ENCODE data around the gene ELMO1. TPM values are rescaled to one million over a fixed set of nuclear protein-coding genes. Genes with fewer than 3 reads are reported as not detected.

ELMO1 gene
- total and polyA plus RNA-seq, 10 donors = 26.0 to 494 (median 201) TPM

DNA sequence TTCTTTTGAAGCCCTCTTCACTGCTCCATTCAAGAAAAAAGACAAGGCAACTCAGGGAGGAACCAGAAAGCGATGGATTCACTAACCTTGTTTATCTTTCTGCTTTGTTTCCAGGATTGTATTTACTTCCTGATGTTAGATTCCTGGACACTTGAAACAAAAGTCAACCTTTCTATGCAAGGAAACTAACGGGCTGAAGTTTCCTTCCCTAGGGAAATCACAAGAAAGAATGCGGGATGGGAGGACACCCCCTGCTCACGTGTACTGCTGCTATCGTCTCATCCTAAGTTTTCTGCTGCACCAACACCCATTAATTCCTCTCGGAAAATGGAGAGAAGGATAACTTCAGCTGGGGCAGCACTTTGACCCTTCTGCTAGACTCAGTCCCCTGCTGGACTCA, 50.3 kb downstream of the ELMO1 start:
- intact Hi-C loops (cut with DNase I; ENCODE audit: low total_unique reads) = no loop called here
- 76 to 88% (median 78%) methylated on average over 6 of the region's 6 CpGs for WGBS, 5 donors
- H3K36me3 ChIP-seq = peaks cover 0 to 9% (median 0%) of the 10 kb centered on the region in 6 donors
- TF ChIP-seq, protein P1, sequence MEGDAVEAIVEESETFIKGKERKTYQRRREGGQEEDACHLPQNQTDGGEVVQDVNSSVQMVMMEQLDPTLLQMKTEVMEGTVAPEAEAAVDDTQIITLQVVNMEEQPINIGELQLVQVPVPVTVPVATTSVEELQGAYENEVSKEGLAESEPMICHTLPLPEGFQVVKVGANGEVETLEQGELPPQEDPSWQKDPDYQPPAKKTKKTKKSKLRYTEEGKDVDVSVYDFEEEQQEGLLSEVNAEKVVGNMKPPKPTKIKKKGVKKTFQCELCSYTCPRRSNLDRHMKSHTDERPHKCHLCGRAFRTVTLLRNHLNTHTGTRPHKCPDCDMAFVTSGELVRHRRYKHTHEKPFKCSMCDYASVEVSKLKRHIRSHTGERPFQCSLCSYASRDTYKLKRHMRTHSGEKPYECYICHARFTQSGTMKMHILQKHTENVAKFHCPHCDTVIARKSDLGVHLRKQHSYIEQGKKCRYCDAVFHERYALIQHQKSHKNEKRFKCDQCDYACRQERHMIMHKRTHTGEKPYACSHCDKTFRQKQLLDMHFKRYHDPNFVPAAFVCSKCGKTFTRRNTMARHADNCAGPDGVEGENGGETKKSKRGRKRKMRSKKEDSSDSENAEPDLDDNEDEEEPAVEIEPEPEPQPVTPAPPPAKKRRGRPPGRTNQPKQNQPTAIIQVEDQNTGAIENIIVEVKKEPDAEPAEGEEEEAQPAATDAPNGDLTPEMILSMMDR (IDR thresholded peaks at IDR 0.05 in 8 of 11, conservative IDR thresholded peaks at IDR 0.05 in 3 of 11) = no peak
- TF ChIP-seq POLR2AphosphoS5 (IDR thresholded peaks at IDR 0.05) = no peak
- no peak for TF ChIP-seq POLR2A (IDR thresholded peaks at IDR 0.05)
- no peaks in the 10 kb centered on the region for H3K27me3 ChIP-seq (replicated peaks in 1 of 7)
- H3K4me3 ChIP-seq = no peak overlapping the region
- H3K9me3 ChIP-seq = peaks cover 0 to 16% (median 7%) of the 10 kb centered on the region in 8 donors
- DNase-seq = no peak
- peak overlapping the region in 1 of 8 donors; percentile 31 for H3K27ac ChIP-seq
- H3K4me1 ChIP-seq = peaks cover 21 to 45% (median 27%) of the 10 kb centered on the region in 6 donors

DNA sequence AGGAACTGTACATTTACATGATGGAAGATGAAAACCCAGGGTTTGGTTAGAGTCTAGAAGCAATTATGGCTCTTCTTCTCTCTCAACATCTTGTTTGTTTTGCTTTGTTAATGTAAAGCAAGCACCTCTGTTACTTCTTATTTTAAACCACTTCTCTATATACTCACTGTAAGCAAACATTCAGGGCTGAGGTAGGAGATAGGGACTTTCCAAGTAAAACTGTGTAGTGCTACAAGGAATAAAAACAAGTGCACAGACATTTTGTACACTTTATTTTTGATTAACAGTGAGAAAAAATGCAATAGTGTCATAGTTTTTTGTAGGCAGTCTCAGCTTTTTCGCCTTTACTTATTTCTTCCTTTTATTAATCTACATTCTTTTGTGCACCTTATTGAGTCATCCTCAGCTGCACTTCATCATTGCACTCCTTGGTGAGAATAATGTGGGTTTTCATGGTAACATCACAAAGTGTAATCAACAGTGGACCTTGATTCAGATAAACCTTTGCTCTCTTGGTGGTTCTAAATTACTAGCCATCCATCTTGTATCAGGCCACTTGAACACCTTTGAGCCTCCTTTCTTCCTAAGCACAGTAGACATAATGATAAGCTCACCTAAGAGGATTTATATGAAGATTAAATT, 52.9 kb downstream of the ELMO1 start:
- TF ChIP-seq POLR2AphosphoS5 (IDR thresholded peaks at IDR 0.05) (no peak), POLR2A (IDR thresholded peaks at IDR 0.05) (no peak)
- TF ChIP-seq, protein P1 (IDR thresholded peaks at IDR 0.05 in 8 of 11, conservative IDR thresholded peaks at IDR 0.05 in 3 of 11) = no peak
- Histone ChIP-seq H3K4me1 (peaks cover 27 to 69% (median 42%) of the 10 kb centered on the region in 6 donors), H3K36me3 (no peaks in the 10 kb centered on the region), H3K27me3 (replicated peaks in 1 of 7) (no peaks in the 10 kb centered on the region), H3K27ac (no peak overlapping the region), H3K4me3 (no peak overlapping the region), H3K9me3 (no peaks in the 10 kb centered on the region)
- WGBS, 5 donors = 70 to 93% (median 85%) methylated on average over 1 of the region's 1 CpG
- intact Hi-C loops (cut with DNase I; ENCODE audit: low total_unique reads) = no loop called here
- no peak for DNase-seq

DNA sequence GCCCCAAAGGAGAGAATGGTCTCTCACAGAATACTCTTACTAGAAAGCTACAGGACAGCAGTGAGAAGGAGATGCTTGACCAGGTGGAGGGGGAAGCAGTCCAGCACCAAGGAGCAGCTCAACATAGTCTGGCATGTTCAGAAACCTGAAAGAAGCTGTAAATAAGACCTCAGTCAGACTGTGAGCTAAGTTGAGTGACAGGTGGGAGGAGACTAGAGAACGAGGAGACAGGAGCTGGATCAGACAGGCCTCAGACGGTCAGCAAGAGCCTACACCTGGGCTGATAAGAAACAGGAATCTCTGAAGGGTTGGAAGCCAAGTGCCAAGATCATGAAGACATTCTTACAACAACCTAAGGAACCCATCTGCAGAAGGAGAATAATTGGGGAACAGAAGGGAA, 54.5 kb downstream of the ELMO1 start:
- WGBS, 5 donors = 70 to 86% (median 76%) methylated on average over 2 of the region's 2 CpGs
- Histone ChIP-seq H3K9me3 (no peaks in the 10 kb centered on the region), H3K27ac (no peak overlapping the region), H3K27me3 (replicated peaks in 1 of 7) (no peaks in the 10 kb centered on the region), H3K4me1 (peaks cover 17 to 75% (median 52%) of the 10 kb centered on the region in 6 donors), H3K36me3 (no peaks in the 10 kb centered on the region), H3K4me3 (no peak overlapping the region)
- DNase-seq = no peak
- intact Hi-C loops (cut with DNase I; ENCODE audit: low total_unique reads) = no loop called here
- TF ChIP-seq POLR2AphosphoS5 (IDR thresholded peaks at IDR 0.05) = no peak
- TF ChIP-seq POLR2A (IDR thresholded peaks at IDR 0.05) = no peak
- TF ChIP-seq, protein P1 (IDR thresholded peaks at IDR 0.05 in 8 of 11, conservative IDR thresholded peaks at IDR 0.05 in 3 of 11) = no peak

DNA sequence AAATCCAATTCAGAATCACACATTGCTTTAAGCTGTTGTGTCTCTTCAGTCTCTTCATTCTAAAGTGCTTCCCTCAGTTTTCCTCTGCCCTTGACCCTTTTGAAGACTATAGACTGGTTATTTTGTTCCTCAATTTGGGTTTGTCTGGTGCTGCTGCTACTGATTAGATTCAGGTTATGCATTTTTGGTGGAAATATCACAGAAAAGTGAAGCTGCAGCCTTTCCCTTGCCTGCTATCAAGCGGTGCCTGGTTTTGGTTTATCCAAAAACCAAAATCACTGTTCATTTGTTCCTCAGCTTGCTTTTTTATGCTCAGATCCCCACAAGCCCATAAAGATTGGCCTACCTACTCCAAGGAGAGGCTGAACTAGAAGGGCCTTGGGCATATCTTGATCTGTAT, 55.2 kb downstream of the ELMO1 start:
- Histone ChIP-seq H3K4me3 (no peak overlapping the region), H3K9me3 (no peaks in the 10 kb centered on the region), H3K27me3 (replicated peaks in 1 of 7) (no peaks in the 10 kb centered on the region), H3K27ac (peak overlapping the region in 1 of 8 donors; percentile 69), H3K4me1 (peaks cover 10 to 75% (median 53%) of the 10 kb centered on the region in 6 donors), H3K36me3 (no peaks in the 10 kb centered on the region)
- intact Hi-C loops (cut with DNase I; ENCODE audit: low total_unique reads) = no loop called here
- TF ChIP-seq POLR2AphosphoS5 (IDR thresholded peaks at IDR 0.05) (no peak), POLR2A (IDR thresholded peaks at IDR 0.05) (no peak)
- TF ChIP-seq, protein P1 (IDR thresholded peaks at IDR 0.05 in 8 of 11, conservative IDR thresholded peaks at IDR 0.05 in 3 of 11) = no peak
- DNase-seq = no peak
- WGBS, 5 donors = 77 to 96% (median 87%) methylated on average over 1 of the region's 1 CpG

Data from spleen (tissue), 11 donors.